Measurements from ENCODE around the gene AGMO. TPM values are rescaled to one million over a fixed set of nuclear protein-coding genes. Genes with fewer than 3 reads are reported as not detected.

Gene AGMO
- polyA plus RNA-seq, 3 donors, result not detected

DNA sequence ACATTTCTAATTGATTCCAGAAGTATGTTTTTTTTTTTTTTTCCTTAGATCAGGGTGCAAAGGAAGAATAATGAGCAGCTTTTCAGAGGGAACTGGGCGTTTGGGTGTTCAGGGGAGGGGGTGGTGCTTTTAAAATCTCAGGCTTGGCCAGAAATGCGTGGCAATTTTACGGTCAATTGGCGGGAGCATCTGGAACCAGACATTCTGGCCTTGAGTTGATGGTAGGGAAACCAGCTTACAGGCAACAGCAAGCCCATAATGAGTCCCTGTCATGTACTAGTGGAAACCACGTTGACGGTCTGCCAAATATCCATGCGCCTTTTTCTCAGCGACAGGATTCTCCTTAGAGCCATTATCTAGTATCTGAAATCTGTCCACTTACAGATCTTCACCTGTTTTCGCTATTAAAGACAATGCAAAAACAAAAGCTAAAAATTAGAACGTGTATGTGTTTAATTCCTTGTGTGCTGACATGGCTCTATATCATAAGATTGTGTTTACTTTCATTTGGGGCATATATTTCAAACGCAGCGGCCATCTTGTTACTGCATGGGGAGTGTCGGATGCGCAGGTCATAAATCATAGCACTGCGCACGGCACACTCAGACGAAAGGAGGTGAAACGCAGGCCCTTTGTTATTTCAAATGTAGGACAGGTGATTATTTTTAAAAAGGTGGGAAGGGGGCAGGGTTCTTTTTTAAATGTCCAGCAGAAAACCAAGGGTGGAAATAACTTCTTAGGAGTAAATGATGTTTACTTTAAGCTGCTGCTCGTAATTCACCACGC, 209.2 kb downstream of the AGMO start:
- Mint-ChIP-seq H3K4me3 (no peak overlapping the region), H3K27me3 (ENCODE audit: low read depth in 3 of 3) (peaks cover 0 to 1% (median under 1%) of the 10 kb centered on the region in 3 donors), H3K27ac (no peak overlapping the region), H3K36me3 (no peaks in the 10 kb centered on the region), H3K9me3 (peaks cover 0 to 4% (median 2%) of the 10 kb centered on the region in 7 donors), H3K4me1 (no peaks in the 10 kb centered on the region)
- no peaks in the 10 kb centered on the region for H3K36me3 ChIP-seq (replicated peaks in 1 of 2; ENCODE audit: control insufficient read depth in 1 of 2, insufficient read depth in 2 of 2, low read length in 2 of 2)
- H3K27ac ChIP-seq (ENCODE audit: low read depth in 1 of 2, low read length in 2 of 2), result no peak overlapping the region
- intact Hi-C loops (cut with micrococcal nuclease), result no loop called here
- H3K4me1 ChIP-seq (ENCODE audit: control insufficient read depth in 1 of 2, insufficient read depth in 2 of 2, low read length in 2 of 2), result no peaks in the 10 kb centered on the region
- H2AFZ ChIP-seq (ENCODE audit: insufficient read depth, low read depth, low read length, poor library complexity, severe bottlenecking), result no peak overlapping the region
- TF ChIP-seq, protein P1, sequence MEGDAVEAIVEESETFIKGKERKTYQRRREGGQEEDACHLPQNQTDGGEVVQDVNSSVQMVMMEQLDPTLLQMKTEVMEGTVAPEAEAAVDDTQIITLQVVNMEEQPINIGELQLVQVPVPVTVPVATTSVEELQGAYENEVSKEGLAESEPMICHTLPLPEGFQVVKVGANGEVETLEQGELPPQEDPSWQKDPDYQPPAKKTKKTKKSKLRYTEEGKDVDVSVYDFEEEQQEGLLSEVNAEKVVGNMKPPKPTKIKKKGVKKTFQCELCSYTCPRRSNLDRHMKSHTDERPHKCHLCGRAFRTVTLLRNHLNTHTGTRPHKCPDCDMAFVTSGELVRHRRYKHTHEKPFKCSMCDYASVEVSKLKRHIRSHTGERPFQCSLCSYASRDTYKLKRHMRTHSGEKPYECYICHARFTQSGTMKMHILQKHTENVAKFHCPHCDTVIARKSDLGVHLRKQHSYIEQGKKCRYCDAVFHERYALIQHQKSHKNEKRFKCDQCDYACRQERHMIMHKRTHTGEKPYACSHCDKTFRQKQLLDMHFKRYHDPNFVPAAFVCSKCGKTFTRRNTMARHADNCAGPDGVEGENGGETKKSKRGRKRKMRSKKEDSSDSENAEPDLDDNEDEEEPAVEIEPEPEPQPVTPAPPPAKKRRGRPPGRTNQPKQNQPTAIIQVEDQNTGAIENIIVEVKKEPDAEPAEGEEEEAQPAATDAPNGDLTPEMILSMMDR (IDR thresholded peaks at IDR 0.05), result no peak
- 95% methylated on average over 16 of the region's 20 CpGs for WGBS (ENCODE audit: insufficient coverage)
- DNase-seq, result no peak
- no peaks in the 10 kb centered on the region for H3K27me3 ChIP-seq (ENCODE audit: control insufficient read depth in 2 of 2, insufficient read depth in 2 of 2, low read length in 2 of 2)
- H3K79me2 ChIP-seq (ENCODE audit: insufficient read depth, low read length), result no peaks in the 10 kb centered on the region
- no peak overlapping the region for H3K9ac ChIP-seq (ENCODE audit: insufficient read depth, low read length, poor library complexity, severe bottlenecking)
- no peaks in the 10 kb centered on the region for H4K20me1 ChIP-seq (ENCODE audit: insufficient read depth, low read length)
- H3K4me2 ChIP-seq (replicated peaks; ENCODE audit: extremely low read depth, low read length, poor library complexity, severe bottlenecking), result no peak overlapping the region
- no peak overlapping the region for H3K4me3 ChIP-seq (replicated peaks in 1 of 3; ENCODE audit: low read depth in 2 of 3, low read length in 3 of 3)
- peaks cover 0 to 4% of the 10 kb centered on the region in 2 donors for H3K9me3 ChIP-seq (replicated peaks in 1 of 2; ENCODE audit: control insufficient read depth in 1 of 2, insufficient read depth in 1 of 2, low read length in 2 of 2)

DNA sequence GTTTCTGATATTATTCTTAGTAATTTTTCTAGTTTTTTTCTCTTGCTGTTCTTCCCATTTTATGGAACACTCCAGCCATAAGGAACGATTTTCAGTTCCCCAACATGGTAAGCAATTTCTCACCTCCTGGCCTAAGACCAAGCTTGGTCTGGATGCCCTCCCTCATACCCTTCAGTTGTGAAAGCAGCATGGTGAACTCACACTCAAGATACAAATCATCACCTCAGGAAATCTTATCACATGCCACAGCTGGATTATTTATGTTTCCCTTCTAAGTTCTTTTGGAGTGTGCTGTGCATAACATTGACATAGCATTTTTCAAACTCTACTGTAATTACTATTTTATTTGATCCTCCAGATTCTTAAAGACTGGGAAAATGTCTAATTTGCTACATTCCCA, 216.6 kb downstream of the AGMO start:
- H3K9me3 Mint-ChIP-seq, result peaks cover 0 to 9% (median 2%) of the 10 kb centered on the region in 7 donors
- peaks cover 0 to 3% (median 0%) of the 10 kb centered on the region in 3 donors for H3K27me3 Mint-ChIP-seq (ENCODE audit: low read depth in 3 of 3)
- no peak overlapping the region for H3K4me3 Mint-ChIP-seq
- Histone ChIP-seq H3K4me2 (replicated peaks; ENCODE audit: extremely low read depth, low read length, poor library complexity, severe bottlenecking) (no peak overlapping the region), H3K9me3 (replicated peaks in 1 of 2; ENCODE audit: control insufficient read depth in 1 of 2, insufficient read depth in 1 of 2, low read length in 2 of 2) (peaks cover 3 to 7% of the 10 kb centered on the region in 2 donors), H3K27ac (ENCODE audit: low read depth in 1 of 2, low read length in 2 of 2) (no peak overlapping the region), H3K27me3 (ENCODE audit: control insufficient read depth in 2 of 2, insufficient read depth in 2 of 2, low read length in 2 of 2) (no peaks in the 10 kb centered on the region), H2AFZ (ENCODE audit: insufficient read depth, low read depth, low read length, poor library complexity, severe bottlenecking) (no peak overlapping the region), H3K36me3 (replicated peaks in 1 of 2; ENCODE audit: control insufficient read depth in 1 of 2, insufficient read depth in 2 of 2, low read length in 2 of 2) (no peaks in the 10 kb centered on the region), H3K4me3 (replicated peaks in 1 of 3; ENCODE audit: low read depth in 2 of 3, low read length in 3 of 3) (no peak overlapping the region), H3K9ac (ENCODE audit: insufficient read depth, low read length, poor library complexity, severe bottlenecking) (no peak overlapping the region), H3K79me2 (ENCODE audit: insufficient read depth, low read length) (no peaks in the 10 kb centered on the region), H4K20me1 (ENCODE audit: insufficient read depth, low read length) (no peaks in the 10 kb centered on the region), H3K4me1 (ENCODE audit: control insufficient read depth in 1 of 2, insufficient read depth in 2 of 2, low read length in 2 of 2) (no peaks in the 10 kb centered on the region)
- no peaks in the 10 kb centered on the region for H3K36me3 Mint-ChIP-seq
- no peak for DNase-seq
- intact Hi-C loops (cut with micrococcal nuclease), result no loop called here
- WGBS (ENCODE audit: insufficient coverage), result no CpG with 5 or more reads among the region's 1 CpG
- TF ChIP-seq, protein P1 (IDR thresholded peaks at IDR 0.05), result no peak
- H3K27ac Mint-ChIP-seq, result no peak overlapping the region
- H3K4me1 Mint-ChIP-seq, result no peaks in the 10 kb centered on the region
